Psoas muscle (tissue), 8 donors: ENCODE results near the gene RNF220. TPM values are rescaled to one million over a fixed set of nuclear protein-coding genes. Genes with fewer than 3 reads are reported as not detected.

Source experiments
- ATAC-seq, 4 donors: fragments of 200-7000 bp; cut with Tn5 transposase; one replicate each; pipeline ENCODE4 v1.9.1; 2020; ENCODE audit warnings: moderate library complexity in 3 of 4, mild to moderate bottlenecking in 2 of 4
- DNase-seq, 2 donors: peaks; one replicate each; pipeline ENCODE4 v3.0.0-alpha.2; 2020
- H3K27ac ChIP-seq: fragments of 200-600 bp; one replicate; pipeline ENCODE4 v1.8.0; 2022
- H3K27me3 ChIP-seq, 3 donors: fragments of 200-600 bp in 1 of 3; one replicate each; pipeline versions ENCODE4 v1.6.1 to v1.8.0; 2013 to 2022; ENCODE audit warnings: low read length in 2 of 3, mild to moderate bottlenecking in 2 of 3, moderate library complexity in 1 of 3; ENCODE audit not compliant: insufficient read depth in 3 of 3
- H3K36me3 ChIP-seq, 2 donors: fragments of 200-600 bp in 1 of 2; one replicate each; pipeline versions ENCODE4 v1.6.1 to v1.8.0; 2013 to 2022; ENCODE audit warnings: low read depth in 1 of 2, mild to moderate bottlenecking in 1 of 2, moderate library complexity in 1 of 2; ENCODE audit not compliant: insufficient read depth in 1 of 2
- H3K4me1 ChIP-seq: fragments of 200-600 bp; one replicate; pipeline ENCODE4 v1.8.0; 2022
- H3K4me3 ChIP-seq: fragments of 200-600 bp; one replicate; pipeline ENCODE4 v1.8.0; 2022; ENCODE audit warnings: mild to moderate bottlenecking
- H3K9me3 ChIP-seq: fragments of 200-600 bp; one replicate; pipeline ENCODE4 v1.8.0; 2022
- WGBS, 3 donors: extraction: QIAGEN DNeasy Blood & Tissue Kit; methylation state at CpG; one replicate each; pipeline versions ENCODE4 v1.1.6 to v1.1.7; 2013; 5-methylcytosine and 5-hydroxymethylcytosine counted together
- intact Hi-C, 2 donors: fragments of 100-400 bp; cut with DNase I; formaldehyde crosslinking; loops; one replicate each; pipeline versions ENCODE4 v1.11.0 to v1.14.2; 2022
- polyA plus RNA-seq, 3 donors: library from polyadenylated mRNA; stranded (reverse); fragments of 200-250 nt; gene quantifications; one replicate each; pipeline ENCODE4 v1.2.3, GENCODE V29; 2013
- total RNA-seq, 4 donors: library from RNA; stranded (reverse); fragmentation: NEBNext Ultra II Directional in 2 of 4; extraction: Animal tissue kit (Norgen Biotek cat#: 25700) in 2 of 4; gene quantifications; one replicate each; pipeline versions ENCODE4 v1.2.1 to v1.2.4, GENCODE V29; 2021 to 2023
- TF ChIP-seq, protein P1 (sequence below): fragments of 200-600 bp; IDR thresholded peaks from one replicate; pipeline ENCODE4 v1.8.0; 2022; ENCODE audit warnings: antibody characterized with exemption
- donor health status: healthy with polysubstance abuse.
- donor health status: DM: no; HTN: no; CAD: no; lungs with moderate emphysema.
- donor health status: Bipolar disorder and iron deficiency.
- donor health status: healthy.
- donor health status: DM: yes; HTN: yes; CAD: no.
- donor health status: DM: no; HTN: no; CAD: no.
- donor health status: DM: no; HTN: no; CAD: no.
- donor health status: DM: yes; HTN: yes; CAD: no.

RNF220 gene
- total and polyA plus RNA-seq, 7 donors = 61.1 to 133 (median 75.5) TPM

DNA sequence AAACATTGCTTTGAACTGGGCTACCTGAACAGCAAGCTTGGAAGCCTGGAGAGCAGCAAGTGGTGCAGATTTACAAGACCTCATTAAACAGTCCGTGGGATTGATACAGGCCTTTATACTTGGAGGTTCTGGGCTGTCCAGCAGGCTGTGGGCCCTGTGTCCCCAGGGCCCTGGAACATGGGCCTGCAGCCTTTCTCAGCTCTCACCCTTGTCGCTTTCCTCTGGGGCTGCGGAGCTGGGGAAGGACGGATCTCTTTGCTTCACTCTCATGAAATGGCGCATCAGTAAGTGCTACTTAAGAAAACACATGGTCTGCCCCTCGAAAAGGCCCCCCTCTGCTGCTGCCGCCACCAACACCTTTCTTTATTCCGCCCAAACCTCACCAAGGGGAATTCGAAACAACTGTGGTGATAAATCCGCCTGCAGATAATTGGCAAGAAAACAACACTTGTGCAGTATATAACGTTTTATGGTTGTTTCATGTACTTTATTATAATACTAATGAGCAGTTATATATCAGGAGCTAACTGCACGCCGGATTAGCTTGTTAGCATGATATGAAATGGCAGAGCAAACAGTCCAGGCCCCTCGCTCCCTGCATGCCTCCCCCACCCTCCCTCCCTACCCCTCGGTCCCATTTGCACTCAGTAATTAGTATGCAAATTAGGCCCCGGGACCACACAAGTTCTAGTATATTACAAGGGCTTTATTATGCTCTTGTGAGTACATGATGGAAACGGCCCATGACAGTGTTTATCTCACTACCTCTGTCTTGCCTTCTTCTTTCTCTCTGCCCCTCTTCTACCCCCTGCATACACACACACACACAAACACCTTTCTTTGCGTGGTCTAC, 131.5 kb downstream of the RNF220 start:
- H3K9me3 ChIP-seq = no peaks in the 10 kb centered on the region
- peaks cover 0 to 5% (median 5%) of the 10 kb centered on the region in 3 donors for H3K27me3 ChIP-seq
- H3K4me3 ChIP-seq = no peak overlapping the region
- H3K27ac ChIP-seq = no peak overlapping the region
- intact Hi-C loops = no loop called here
- TF ChIP-seq, protein P1, sequence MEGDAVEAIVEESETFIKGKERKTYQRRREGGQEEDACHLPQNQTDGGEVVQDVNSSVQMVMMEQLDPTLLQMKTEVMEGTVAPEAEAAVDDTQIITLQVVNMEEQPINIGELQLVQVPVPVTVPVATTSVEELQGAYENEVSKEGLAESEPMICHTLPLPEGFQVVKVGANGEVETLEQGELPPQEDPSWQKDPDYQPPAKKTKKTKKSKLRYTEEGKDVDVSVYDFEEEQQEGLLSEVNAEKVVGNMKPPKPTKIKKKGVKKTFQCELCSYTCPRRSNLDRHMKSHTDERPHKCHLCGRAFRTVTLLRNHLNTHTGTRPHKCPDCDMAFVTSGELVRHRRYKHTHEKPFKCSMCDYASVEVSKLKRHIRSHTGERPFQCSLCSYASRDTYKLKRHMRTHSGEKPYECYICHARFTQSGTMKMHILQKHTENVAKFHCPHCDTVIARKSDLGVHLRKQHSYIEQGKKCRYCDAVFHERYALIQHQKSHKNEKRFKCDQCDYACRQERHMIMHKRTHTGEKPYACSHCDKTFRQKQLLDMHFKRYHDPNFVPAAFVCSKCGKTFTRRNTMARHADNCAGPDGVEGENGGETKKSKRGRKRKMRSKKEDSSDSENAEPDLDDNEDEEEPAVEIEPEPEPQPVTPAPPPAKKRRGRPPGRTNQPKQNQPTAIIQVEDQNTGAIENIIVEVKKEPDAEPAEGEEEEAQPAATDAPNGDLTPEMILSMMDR = no peak
- H3K4me1 ChIP-seq = no peaks in the 10 kb centered on the region
- WGBS, 3 donors = 61 to 64% (median 62%) methylated on average over 18 of the region's 18 CpGs
- no peaks in the 10 kb centered on the region for H3K36me3 ChIP-seq
- ATAC-seq (no peak), DNase-seq (no peak)

DNA sequence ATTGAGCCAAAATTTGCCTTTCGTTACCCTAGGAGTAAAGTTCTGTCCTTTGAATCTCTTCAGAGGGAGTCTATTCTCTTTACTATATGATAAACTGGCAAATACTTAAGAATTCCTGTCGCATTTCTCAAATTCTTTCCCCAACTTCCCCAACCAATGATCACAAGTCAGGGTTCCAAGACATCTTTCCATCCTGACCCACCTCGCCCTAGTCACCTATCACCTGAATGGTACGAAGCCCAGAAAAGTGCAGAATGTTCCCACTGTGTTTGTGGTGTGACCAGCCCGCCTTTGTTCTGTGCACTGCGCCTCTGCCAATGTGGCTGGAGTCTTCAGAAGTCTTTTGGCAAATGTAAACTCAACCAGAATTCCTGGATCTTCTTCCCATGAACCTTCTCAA, 132.5 kb downstream of the RNF220 start:
- ATAC-seq (no peak), DNase-seq (no peak)
- intact Hi-C loops = no loop called here
- Histone ChIP-seq H3K4me3 (no peak overlapping the region), H3K27me3 (peaks cover 0 to 14% (median 7%) of the 10 kb centered on the region in 3 donors), H3K9me3 (no peaks in the 10 kb centered on the region), H3K36me3 (no peaks in the 10 kb centered on the region), H3K4me1 (no peaks in the 10 kb centered on the region), H3K27ac (no peak overlapping the region)
- WGBS, 3 donors = 90 to 94% (median 91%) methylated on average over 6 of the region's 6 CpGs
- TF ChIP-seq, protein P1 = no peak

DNA sequence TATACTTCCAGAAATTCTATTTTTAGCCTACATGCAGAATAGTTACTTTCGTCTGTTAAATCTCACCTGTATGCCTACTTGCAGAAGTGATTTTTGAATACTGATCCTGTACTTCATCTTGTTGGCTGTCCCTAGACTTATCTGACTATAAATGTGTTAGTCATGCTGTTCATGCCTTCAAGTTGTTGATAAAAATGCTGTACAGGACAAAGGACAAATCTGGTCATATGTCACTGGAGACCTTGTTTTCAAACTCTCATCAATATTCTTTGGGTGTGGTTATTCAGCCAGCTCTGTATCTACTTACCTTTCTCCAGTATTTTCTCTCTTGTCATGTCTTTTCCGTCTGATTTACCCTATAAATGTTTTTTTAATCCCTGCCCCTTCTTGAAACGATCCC, 132.9 kb downstream of the RNF220 start:
- intact Hi-C loops = no loop called here
- H3K27me3 ChIP-seq = peaks cover 0 to 14% (median 10%) of the 10 kb centered on the region in 3 donors
- no peak overlapping the region for H3K4me3 ChIP-seq
- WGBS, 3 donors = 68 to 80% (median 69%) methylated on average over 3 of the region's 3 CpGs
- H3K9me3 ChIP-seq = no peaks in the 10 kb centered on the region
- H3K27ac ChIP-seq = no peak overlapping the region
- no peaks in the 10 kb centered on the region for H3K36me3 ChIP-seq
- TF ChIP-seq, protein P1 = no peak
- DNase-seq (no peak), ATAC-seq (no peak)
- no peaks in the 10 kb centered on the region for H3K4me1 ChIP-seq

DNA sequence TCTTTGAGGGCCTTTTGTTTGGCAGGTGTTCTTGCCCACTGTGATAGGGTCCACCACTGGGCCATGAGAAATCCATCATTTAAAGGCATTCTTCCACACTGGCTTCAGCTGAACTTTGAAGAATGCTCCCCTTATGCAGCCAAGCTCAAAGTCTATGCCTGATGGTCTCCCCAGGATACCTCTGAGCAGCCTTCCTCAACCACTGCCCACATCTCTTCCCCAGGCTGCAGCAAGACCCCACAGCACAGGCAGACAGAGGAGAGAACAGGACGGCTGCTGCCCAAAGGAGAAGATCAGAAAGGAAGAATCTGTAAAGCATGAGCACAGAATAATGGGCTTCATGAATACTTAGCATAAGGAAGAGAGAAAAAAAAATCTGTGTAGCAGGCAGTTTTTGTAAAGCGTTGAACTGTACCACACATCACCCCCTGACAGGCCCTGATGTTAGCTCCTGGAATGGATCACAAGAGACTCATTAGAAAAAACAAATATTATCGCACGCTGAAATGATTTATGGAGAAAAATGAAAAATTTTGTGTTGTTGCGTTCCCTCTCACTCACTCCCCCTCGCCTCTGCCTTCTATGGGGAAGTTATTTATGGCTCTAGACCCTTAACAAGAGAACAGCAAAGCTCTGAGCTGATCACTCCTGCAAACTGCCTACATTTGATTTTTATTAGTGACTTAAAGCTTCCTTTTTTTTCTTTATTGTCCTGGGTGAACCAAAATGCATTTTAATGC, 135.1 kb downstream of the RNF220 start:
- Histone ChIP-seq H3K9me3 (no peaks in the 10 kb centered on the region), H3K27me3 (peaks cover 0 to 35% (median 17%) of the 10 kb centered on the region in 3 donors), H3K4me3 (no peak overlapping the region), H3K36me3 (no peaks in the 10 kb centered on the region), H3K27ac (no peak overlapping the region), H3K4me1 (no peaks in the 10 kb centered on the region)
- ATAC-seq = no peak
- DNase-seq = no peak
- intact Hi-C loops = no loop called here
- WGBS, 3 donors = 76 to 83% (median 82%) methylated on average over 6 of the region's 6 CpGs
- TF ChIP-seq, protein P1 = no peak
